ENCODE data around the gene KCNMB3.
A peak's percentile ranks its signal among the peaks of the same experiment; 100 is the strongest.

The KCNMB3 gene

GRCh38 chr3:179269152-179269707, 18.3 kb upstream of the KCNMB3 start:
- Histone ChIP-seq H3K9me2 (replicated peaks; ENCODE audit: insufficient read depth, low read length) (no peaks in the 10 kb centered on the region), H3K36me3 (ENCODE audit: low read length) (no peaks in the 10 kb centered on the region), H3K27ac (ENCODE audit: low read depth, low read length) (no peak overlapping the region), H3K4me3 (ENCODE audit: insufficient read depth, low read length, poor library complexity, severe bottlenecking) (no peak overlapping the region), H3K9ac (ENCODE audit: low read length) (no peak overlapping the region), H3K4me2 (ENCODE audit: low read depth, low read length, poor library complexity, severe bottlenecking) (no peak overlapping the region), H2AFZ (ENCODE audit: low read depth, low read length, severe bottlenecking) (no peak overlapping the region), H3K27me3 (ENCODE audit: low read length) (no peaks in the 10 kb centered on the region), H4K20me1 (ENCODE audit: low read depth, low read length) (no peaks in the 10 kb centered on the region), H3K9me3 (ENCODE audit: insufficient read depth, low read length) (no peaks in the 10 kb centered on the region), H3K79me2 (ENCODE audit: insufficient read depth, low read length) (no peaks in the 10 kb centered on the region), H3F3A (ENCODE audit: insufficient read depth) (no peaks in the 10 kb centered on the region)
- no peak for TF ChIP-seq CTCF (IDR thresholded peaks at IDR 0.05; ENCODE audit: insufficient read depth, low read length, poor library complexity, severe bottlenecking)
- no peak for TF ChIP-seq EZH2phosphoT487 (conservative IDR thresholded peaks at IDR 0.05; ENCODE audit: low read length)

DNA sequence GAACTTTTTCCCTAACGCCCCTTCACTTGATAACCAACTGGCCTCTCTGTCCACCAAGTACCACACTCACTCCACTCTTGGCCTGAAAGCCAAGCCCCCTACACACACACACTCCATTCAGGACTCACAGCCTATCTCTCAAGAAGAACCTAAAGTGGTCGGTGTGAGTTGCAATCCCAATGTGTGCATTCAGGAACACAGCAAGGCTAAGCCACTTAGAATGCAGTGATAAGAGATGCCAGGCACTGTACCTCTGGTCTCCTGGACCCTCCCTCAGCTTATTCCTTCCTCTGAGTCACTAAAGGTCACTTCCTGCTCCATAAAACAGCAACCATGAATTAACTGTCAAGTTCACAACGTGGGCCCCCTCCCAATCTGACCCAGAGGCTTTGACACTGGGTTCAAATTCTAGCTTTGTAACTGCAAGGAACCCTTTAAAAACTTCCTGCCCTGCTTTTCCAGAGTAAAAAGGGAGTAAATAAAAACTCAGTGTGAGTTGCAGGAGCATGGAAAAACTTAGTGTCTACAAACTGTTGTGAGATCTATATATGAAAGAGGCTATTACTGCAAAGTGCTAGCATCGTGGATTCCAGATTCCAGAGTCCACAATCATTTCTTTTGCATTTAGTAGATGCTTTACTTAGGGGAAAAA, 17.6 kb upstream of the KCNMB3 start:
- H2AFZ ChIP-seq (ENCODE audit: low read depth, low read length, severe bottlenecking), result no peak overlapping the region
- H3K27ac ChIP-seq (ENCODE audit: low read depth, low read length), result no peak overlapping the region
- H3K79me2 ChIP-seq (ENCODE audit: insufficient read depth, low read length), result no peaks in the 10 kb centered on the region
- H3K4me3 ChIP-seq (ENCODE audit: insufficient read depth, low read length, poor library complexity, severe bottlenecking), result no peak overlapping the region
- no peak overlapping the region for H3K9ac ChIP-seq (ENCODE audit: low read length)
- H3K36me3 ChIP-seq (ENCODE audit: low read length), result no peaks in the 10 kb centered on the region
- no peaks in the 10 kb centered on the region for H3K9me2 ChIP-seq (replicated peaks; ENCODE audit: insufficient read depth, low read length)
- TF ChIP-seq CTCF (IDR thresholded peaks at IDR 0.05; ENCODE audit: insufficient read depth, low read length, poor library complexity, severe bottlenecking) (no peak), EZH2phosphoT487 (conservative IDR thresholded peaks at IDR 0.05; ENCODE audit: low read length) (no peak)
- H4K20me1 ChIP-seq (ENCODE audit: low read depth, low read length), result no peaks in the 10 kb centered on the region
- no peaks in the 10 kb centered on the region for H3K27me3 ChIP-seq (ENCODE audit: low read length)
- H3K9me3 ChIP-seq (ENCODE audit: insufficient read depth, low read length), result no peaks in the 10 kb centered on the region
- no peak overlapping the region for H3K4me2 ChIP-seq (ENCODE audit: low read depth, low read length, poor library complexity, severe bottlenecking)
- no peaks in the 10 kb centered on the region for H3F3A ChIP-seq (ENCODE audit: insufficient read depth)

DNA sequence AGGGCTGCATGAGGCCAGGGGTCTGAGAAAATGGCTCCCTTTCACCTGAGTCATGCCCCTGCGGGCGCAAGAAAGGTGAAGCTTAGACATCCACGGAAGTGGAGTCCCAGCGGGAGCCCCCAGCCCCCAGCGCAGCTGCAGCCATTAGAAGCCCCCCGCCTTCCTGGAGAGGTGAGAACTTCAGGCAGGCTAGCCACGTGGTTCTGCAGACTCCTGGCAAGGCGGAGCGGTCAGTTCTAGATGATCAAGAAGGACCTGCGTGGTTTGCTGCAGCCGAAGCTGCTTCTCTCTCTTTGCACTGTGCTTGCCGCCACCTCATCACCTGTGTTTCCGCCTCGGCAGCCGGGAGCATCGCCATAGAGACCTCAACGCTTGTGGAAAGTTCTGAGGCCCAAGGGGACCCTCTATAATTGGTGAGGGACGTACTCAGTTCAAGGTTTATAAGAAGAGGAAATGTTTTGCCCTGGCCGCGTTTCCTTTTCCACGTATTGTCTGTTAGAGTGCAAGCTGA, 15.8 kb upstream of the KCNMB3 start:
- H4K20me1 ChIP-seq (ENCODE audit: low read depth, low read length), result no peaks in the 10 kb centered on the region
- no peak overlapping the region for H3K27ac ChIP-seq (ENCODE audit: low read depth, low read length)
- H3K9me3 ChIP-seq (ENCODE audit: insufficient read depth, low read length), result no peaks in the 10 kb centered on the region
- H3K4me3 ChIP-seq (ENCODE audit: insufficient read depth, low read length, poor library complexity, severe bottlenecking), result no peak overlapping the region
- no peaks in the 10 kb centered on the region for H3K36me3 ChIP-seq (ENCODE audit: low read length)
- TF ChIP-seq CTCF (IDR thresholded peaks at IDR 0.05; ENCODE audit: insufficient read depth, low read length, poor library complexity, severe bottlenecking) (no peak), EZH2phosphoT487 (conservative IDR thresholded peaks at IDR 0.05; ENCODE audit: low read length) (no peak)
- no peaks in the 10 kb centered on the region for H3K9me2 ChIP-seq (replicated peaks; ENCODE audit: insufficient read depth, low read length)
- no peak overlapping the region for H3K4me2 ChIP-seq (ENCODE audit: low read depth, low read length, poor library complexity, severe bottlenecking)
- no peaks in the 10 kb centered on the region for H3F3A ChIP-seq (ENCODE audit: insufficient read depth)
- no peaks in the 10 kb centered on the region for H3K27me3 ChIP-seq (ENCODE audit: low read length)
- H2AFZ ChIP-seq (ENCODE audit: low read depth, low read length, severe bottlenecking), result peak overlapping the region; percentile 44
- H3K9ac ChIP-seq (ENCODE audit: low read length), result no peak overlapping the region
- no peaks in the 10 kb centered on the region for H3K79me2 ChIP-seq (ENCODE audit: insufficient read depth, low read length)
